Stimulated activated CD8-positive, alpha-beta memory T cell treated with anti-CD3 and anti-CD28 coated beads, Interleukin-12 subunit alpha, Interleukin-12 subunit beta, amount 100 ng/mL, for 24 hours (primary cell): Measurements from ENCODE around the gene SPSB2.
"Not testable (repeated sequence)": the region's sequence is repeated elsewhere in the genome, so short reads cannot be mapped to it uniquely, and the experiment has no call there.

Experiments used
- DNase-seq: peaks from one replicate; pipeline ENCODE4 v3.0.0-alpha.2; 2020; ENCODE audit errors: extremely low read depth

Gene SPSB2

DNA sequence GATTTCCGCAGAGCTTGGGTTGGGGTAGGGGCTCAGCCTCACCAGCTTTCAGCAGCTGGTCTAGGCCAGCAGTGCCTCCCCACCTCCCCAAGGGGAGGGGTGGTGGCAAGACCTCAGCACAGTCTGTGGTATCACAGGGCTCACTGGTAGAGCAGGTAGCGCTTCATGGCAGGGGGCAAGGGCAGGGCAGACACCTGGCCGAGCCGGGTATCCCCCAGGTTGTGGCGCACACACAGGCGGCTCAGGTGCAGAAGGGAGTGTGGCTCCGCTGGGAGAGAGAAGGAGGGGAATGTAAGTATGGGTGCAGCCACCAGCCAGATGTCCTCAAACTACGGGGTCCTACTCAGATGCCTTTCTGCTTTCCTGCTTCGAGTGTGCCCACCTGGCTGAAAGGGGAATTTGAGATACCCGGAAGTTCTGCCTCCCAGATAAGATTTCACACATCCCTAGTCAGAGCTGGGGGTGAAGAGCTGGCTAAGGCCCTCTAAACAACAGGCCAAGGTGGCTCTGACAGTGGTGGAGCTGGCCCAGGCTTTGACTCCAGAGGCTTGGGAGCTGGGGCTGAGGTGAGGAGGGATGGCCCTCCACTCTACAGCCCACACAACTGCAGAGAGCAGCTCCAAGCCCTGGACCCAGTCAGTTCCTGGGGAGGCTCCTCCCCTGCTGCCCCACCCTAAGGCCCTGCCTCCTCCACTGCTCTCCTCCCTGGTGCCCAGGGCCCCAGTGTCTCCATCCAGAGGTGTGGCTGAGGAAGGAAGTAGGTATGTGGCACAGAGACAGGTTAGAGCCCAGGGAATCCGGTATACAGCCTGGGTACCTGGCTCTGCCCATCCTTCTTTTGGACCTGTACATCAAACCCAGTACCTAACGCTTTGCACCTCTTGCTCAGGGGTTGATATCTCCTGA lies 1.8 kb downstream of the SPSB2 start:
- DNase-seq, result no peak

DNA sequence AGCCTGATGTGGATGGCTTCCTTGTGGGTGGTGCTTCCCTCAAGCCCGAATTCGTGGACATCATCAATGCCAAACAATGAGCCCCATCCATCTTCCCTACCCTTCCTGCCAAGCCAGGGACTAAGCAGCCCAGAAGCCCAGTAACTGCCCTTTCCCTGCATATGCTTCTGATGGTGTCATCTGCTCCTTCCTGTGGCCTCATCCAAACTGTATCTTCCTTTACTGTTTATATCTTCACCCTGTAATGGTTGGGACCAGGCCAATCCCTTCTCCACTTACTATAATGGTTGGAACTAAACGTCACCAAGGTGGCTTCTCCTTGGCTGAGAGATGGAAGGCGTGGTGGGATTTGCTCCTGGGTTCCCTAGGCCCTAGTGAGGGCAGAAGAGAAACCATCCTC lies 2.8 kb downstream of the SPSB2 start:
- not testable (repeated sequence) for DNase-seq

DNA sequence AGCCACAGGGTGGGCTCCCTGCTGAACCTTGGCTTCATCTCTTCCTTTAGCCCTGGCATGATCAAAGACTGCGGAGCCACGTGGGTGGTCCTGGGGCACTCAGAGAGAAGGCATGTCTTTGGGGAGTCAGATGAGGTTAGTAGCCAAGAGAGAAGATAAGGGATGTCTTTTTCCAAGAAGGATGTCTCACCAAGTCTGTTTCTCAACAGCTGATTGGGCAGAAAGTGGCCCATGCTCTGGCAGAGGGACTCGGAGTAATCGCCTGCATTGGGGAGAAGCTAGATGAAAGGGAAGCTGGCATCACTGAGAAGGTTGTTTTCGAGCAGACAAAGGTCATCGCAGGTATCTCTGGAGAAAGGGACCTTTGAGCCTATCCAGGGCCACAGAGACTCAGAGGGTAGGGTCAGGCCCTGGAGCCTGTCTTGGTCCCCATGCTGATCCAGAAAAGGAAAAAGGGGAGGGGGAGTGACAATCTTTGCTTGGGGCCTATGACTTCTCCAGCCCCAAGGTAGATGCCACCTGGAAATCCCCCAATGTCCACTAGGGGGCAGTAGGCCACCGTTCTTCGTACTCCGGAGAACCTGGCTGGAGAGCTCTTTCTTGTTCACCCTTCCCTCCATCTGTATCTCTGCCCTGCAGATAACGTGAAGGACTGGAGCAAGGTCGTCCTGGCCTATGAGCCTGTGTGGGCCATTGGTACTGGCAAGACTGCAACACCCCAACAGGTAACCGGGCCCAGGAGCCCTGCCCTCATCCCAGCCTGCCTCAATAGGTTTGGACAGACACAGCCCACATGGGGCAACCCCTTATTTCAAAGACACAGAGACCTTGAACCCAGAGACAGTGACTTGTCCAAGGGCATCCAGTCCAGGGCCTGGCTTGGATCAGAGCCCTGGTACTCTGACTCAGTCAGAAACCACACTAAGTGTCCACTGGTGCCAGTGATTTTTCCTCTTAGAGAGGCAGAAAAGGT lies 3.8 kb downstream of the SPSB2 start:
- DNase-seq, result peak; percentile 57

DNA sequence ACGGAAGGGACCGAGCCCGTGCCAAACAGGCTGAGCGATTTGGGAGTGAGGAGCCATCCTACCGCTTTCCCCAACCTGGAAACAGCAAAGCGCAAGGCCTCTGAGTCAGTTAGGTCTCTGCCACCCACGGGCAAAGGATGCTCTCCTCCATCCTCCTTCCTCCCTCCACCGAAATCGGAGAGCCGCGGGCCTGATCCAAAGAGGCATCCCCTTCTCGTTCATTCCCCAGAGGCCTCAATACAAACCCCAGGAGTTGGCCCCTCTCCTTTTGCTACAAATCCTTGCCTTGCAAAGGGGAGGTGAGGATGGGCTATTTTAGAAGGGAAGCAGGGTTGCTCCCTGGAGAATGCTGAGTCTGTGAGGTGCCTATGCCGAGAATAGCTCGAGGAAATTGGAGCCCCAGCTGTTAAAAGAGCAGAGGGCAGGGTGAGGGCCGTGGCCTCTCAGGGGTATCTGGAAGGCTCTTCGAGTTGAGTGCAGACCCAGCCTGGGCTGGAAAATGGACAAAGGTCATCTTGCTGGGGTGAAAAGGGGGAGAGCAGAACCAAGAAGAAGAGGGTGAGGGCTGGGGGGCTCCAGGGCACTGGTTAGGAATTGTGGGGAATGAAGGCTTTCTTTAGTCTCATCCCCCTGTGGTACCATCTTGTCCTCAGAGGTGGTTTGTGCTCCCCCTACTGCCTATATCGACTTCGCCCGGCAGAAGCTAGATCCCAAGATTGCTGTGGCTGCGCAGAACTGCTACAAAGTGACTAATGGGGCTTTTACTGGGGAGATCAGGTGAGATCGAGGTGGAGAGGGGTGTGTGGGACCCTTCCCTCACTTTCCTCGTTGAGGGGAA lies 4.7 kb downstream of the SPSB2 start:
- no peak for DNase-seq

DNA sequence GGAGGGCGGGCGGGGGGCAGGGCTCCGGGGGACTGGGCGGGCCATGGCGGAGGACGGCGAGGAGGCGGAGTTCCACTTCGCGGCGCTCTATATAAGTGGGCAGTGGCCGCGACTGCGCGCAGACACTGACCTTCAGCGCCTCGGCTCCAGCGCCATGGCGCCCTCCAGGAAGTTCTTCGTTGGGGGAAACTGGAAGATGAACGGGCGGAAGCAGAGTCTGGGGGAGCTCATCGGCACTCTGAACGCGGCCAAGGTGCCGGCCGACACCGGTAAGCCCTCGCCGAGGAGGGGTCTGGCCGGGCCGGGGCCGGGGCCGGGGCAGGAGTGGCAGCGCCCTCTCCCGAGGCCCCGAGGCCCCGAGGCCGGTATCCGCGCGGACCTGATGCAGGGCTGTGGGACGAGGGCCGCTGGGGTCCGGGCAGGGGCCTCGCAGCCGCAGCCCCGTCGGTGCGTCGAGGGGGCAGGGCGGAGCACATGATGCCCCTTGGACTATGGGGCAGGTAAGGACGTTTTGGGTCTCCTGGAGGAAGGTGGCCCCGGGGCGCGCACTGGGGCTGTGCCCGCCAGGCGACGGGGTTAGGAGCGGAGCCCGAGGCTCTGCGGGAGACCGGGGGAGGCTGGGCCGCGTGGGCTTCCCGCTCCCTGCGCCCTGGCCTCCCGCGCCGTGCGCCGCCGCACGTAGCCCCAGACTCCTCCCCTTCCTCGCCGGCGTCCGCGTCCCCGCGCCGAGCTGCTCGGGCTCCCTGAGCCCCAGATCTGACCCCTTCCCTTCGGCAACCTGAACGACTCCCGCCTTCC lies 5.5 kb downstream of the SPSB2 start, which contains the start of gene TPI1:
TSS of gene TPI1 (plus strand) at position 119 of the 798 bp plus-strand sequence. CDS start at position 155, 36 bp downstream.
- DNase-seq, result peak; percentile 58

DNA sequence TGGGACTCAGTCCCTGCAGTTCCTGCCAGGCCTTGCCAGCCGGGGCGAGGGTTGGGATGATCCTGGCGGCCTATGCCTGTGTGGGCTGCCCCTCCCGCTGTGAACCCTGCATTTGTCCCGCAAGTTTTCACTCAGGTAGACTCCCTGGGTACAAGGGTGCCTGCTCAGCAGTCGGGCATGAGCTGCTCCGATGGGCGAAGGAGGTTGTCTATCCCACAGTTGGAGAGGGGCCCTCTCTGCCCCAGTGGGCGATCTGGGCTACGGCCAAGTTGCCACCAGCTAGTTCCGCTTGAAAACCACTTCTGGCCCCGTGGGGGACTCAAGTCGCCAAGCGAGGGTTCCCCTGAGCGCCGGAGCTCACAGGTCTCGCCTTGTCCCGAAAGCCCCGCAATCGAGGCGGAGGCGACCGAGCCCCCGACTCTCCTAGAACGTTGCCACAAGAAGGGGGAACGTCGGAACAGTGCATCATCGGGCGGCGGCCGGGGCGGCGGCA lies 6.1 kb downstream of the SPSB2 start:
- DNase-seq, result no peak

DNA sequence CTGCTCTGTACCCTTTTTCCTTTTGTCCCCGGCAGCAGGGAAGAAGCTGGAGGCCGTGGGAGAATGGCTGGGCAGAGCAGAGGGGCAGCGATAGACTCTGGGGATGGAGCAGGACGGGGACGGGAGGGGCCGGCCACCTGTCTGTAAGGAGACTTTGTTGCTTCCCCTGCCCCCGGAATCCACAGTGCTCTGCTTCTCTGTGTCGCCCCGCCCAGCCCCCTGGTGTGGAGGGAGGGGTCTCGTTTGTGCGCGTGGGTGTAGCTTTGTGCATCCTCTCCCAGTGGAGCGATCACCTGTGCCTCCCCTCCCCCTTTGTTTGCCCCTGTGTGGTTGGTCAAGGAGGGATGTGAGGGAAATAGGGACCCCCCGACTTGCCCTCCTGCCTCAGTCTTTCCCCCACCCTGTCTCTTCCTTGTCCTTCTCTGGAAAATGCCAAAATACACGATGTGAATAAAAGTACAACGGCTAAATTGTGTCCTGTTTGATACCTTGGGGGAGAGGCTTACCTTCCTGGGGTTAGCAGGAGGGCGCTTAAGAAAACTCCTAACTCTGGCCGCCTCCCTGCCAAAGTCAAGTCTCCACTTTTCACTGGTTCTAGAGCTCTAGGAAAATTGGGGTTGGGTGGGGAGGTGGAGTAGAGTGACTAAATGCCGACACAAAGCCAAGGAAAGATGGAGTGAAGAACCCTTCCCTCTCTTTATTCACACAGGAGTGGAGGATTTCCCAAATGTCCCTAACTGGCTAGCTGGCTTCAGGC lies 6.8 kb downstream of the SPSB2 start:
- no peak for DNase-seq

DNA sequence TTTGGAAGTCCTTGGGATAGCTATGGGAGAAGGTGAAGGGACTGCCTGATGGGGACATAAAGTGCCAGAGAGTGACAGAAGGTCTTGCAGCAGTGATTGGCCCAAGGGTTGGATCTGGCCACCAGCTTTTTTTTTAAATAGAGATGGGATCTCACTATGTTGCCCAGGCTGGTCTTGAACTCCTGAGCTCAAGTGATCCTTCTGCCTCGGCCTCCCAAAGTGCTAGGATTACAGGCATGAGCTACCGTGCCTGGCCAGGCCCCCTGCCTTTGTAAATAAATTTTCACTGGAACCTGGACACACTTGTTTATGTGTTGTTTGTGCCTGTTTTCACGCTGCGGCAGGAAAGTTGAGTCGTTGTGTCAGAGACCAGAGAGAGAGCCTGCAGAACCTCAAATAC lies 7.8 kb downstream of the SPSB2 start:
- DNase-seq, result not testable (repeated sequence)

DNA sequence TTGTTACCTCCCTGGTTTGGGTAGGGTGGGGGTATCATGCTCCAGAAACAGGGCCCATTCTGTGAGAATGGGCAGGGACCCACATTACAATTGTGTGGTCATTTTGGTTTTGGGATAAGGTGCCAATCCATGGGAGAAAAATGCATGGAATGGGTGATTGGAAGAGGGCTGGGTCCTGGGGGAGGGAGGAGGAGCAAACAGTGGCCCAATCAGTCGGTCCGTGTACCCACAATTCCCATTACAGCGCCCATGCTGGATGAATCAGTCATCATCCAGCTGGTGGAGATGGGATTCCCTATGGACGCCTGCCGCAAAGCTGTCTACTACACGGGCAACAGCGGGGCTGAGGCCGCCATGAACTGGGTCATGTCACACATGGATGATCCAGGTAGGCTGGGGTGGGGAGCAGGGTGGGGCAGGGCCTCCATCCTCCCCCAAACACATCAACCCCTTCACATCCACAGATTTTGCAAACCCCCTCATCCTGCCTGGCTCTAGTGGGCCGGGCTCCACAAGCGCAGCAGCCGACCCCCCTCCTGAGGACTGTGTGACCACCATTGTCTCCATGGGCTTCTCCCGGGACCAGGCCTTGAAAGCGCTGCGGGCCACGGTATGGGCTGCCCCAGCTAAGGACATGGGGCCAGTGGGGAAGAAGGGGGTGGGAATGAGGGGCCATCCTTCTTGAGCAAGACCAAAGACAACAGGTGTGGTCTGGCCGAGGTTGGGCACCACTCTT lies 9.3 kb downstream of the SPSB2 start:
- DNase-seq, result no peak

DNA sequence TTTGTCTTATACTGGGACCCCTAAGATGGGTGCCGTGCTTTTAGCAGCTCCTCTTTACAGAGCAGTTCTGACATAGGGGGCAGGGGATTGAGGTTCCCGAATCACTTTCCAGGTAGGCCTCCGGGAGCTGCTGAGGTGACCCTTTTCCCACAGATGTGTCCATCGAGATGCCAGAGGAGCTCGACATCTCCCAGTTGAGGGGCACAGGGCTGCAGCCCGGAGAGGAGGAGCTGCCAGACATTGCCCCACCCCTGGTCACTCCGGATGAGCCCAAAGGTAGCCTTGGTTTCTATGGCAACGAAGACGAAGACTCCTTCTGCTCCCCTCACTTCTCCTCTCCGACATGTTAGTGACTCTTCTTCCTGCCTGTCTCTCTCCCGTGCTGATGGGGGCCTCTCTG lies 10.1 kb downstream of the SPSB2 start:
- DNase-seq, result no peak

DNA sequence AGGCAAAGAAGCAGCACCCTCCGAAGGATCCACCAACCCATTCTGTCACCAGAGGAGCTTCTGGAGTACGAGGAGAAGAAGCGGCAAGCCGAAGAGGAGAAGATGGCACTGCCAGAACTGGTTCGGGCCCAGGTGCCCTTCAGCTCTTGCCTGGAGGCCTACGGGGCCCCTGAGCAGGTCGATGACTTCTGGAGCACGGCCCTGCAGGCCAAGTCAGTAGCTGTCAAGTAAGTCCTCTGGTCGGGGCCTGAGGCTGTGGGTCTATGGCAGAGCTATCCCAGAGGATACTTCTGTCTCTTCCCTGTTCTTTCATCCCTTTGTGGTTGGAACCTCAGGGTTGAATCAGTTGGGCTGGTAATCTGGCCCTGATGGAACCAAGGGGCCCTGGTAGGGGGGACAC lies 11.7 kb downstream of the SPSB2 start:
- no peak for DNase-seq

DNA sequence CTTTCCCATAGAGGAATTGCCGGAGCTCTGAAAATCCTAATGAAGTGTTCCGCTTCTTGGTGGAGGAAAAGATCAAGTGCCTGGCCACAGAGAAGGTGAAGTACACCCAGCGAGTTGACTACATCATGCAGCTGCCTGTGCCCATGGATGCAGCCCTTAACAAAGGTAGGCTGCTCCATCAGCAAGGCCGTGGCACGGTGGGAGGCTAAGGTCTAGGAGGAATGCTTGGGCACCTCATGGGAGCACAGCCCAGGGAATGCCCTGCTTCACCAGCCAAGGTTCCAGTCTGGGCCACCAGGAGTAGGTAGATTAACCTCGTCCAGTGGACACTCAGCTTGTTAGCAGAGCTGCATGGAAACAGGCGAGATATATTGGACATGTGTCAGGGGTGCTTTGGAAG lies 12.2 kb downstream of the SPSB2 start:
- DNase-seq, result no peak

DNA sequence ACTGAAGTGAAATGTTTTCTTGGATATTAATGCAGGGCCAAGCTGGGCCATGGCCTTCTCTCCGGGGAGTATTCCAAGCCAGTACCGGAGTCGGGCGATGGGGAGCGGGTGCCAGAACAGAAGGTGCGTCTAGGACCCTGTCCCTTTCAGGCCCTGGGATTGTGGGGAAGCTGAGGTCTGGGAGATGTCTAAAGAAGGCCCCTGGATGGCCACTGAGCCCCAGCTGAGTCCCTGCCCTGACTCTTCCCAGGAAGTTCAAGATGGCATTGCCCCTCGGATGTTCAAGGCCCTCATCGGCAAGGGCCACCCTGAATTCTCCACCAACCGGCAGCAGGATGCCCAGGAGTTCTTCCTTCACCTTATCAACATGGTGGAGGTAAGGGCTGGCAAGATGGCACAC lies 13.0 kb downstream of the SPSB2 start:
- DNase-seq, result no peak

DNA sequence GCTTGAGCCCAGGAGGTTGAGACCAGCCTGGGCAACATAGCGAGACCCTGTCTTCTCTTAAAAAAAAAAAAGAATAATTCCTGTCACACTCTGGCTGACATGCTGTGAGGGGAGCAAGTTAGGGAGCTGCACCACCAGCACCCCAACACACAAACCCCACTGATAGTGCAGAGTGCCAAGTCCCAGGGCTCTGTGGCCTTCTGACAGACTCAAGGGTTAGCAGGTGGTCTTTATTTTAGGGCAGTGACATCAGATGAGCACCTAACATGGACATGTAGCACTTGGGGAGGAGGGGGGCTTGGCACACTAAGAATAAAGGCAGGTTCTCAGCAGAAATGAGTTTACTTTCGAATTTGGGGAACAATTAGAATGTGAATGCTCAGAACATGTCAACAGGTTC lies 14.3 kb downstream of the SPSB2 start:
- no peak for DNase-seq

DNA sequence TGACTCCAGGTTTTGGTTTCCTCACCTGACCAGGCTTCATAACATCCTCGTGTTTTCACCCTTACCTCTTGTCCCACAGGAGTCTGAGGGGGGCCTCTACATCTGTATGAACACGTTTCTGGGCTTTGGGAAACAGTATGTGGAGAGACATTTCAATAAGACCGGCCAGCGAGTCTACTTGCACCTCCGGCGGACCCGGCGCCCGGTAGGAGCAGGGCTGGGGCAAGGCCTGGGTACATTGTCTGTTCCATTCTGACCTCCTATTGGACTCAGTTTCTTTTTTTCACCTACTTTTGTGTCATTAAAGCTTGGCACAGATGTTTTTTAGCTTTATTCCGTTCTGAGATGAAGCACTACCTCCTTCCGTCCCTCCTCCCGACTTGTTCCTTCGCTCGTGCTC lies 17.8 kb downstream of the SPSB2 start:
- no peak for DNase-seq

DNA sequence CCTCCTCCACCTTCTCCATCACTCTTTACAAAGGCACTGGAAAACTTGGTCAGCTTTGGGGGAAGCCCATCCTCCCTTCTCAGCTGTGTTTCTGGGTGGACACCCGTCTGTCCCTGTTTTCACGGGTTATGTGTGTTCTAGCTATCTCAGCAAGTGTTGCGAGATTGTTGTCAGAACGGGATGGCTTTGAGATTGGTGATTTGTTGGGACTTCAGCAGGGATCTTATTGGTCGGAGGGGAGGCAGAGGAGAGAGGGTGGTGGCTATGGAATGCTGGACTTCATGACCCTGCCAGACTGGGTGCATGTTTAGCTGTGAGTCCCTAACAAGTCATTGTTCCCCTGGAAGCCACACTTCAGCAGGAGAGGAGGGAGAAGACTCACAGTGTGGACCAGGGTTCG lies 19.1 kb downstream of the SPSB2 start:
- DNase-seq, result no peak

DNA sequence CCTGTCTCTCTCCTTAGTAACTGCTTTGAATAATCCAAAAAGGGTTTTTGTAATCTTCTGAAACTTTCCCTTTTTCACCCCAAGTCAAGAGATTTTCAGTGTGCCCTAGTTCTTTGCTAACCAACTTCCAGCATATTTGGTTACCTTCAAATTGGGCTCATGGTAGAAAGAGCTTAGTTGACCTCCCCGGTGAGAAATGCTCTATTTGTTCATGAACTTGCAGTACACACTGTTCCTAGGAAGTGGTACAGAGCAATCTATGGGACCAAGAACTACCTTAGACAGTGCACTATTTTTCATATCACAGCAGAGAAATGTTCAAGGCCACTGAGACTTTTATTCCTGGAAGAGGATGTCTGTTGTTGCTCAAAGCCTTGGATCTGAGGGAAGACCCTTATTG lies 19.5 kb downstream of the SPSB2 start:
- no peak for DNase-seq

DNA sequence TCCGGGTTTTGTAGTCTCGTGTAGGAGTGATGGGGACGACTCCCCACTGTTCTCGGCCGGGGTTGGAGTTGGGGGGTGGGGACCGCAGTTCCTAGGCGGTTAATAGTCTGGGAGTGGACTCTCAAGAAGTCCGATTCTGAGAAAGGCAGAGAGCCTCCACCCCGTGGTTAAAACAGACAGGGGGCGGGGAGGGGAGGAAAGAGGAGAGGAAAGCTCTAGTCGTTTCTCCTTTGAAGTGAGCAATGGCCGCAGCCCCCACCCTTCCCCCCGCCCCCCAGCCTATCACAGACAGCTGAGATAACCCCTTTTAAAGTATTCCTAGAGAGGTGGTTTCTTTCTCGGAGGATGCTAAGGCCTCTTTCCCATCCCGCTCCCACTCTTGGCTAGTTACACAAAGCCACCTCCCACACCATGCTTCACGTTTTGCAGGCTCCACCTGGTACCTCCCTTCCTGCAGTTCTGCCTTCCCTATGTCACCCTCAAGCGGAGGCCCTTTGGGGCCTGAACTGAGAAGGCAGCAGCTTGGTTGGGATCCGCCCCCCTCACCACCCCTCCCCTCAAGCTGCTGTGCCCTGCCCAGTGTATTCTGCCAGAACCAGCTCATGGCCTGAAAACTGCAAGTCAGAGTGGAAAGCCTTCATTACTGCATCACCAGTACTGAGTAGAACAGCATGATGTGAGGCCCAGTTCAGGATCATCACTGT lies 20.3 kb downstream of the SPSB2 start:
- peak; percentile 53 for DNase-seq
